Parathyroid adenoma (tissue), 2 donors: ENCODE results near the gene PRICKLE1.

Experiments
- H2AFZ ChIP-seq: fragments of 300-600 bp; sonication (generic); one replicate; pipeline ENCODE4 v1.7.0; 2017; ENCODE audit warnings: antibody characterized with exemption, mild to moderate bottlenecking
- H3K27ac ChIP-seq: fragments of 300-600 bp; sonication (generic); one replicate; pipeline ENCODE4 v1.7.0; 2017
- H3K27me3 ChIP-seq: fragments of 300-600 bp; sonication (generic); one replicate; pipeline ENCODE4 v1.7.0; 2017; ENCODE audit warnings: low read length; ENCODE audit not compliant: control insufficient read depth, insufficient read depth
- H3K36me3 ChIP-seq: fragments of 300-600 bp; sonication (generic); one replicate; pipeline ENCODE4 v1.7.0; 2017; ENCODE audit warnings: low read length; ENCODE audit not compliant: control insufficient read depth, insufficient read depth
- H3K4me1 ChIP-seq: fragments of 300-600 bp; sonication (generic); one replicate; pipeline ENCODE4 v1.7.0; 2017; ENCODE audit warnings: control low read depth
- H3K4me2 ChIP-seq: fragments of 300-600 bp; sonication (generic); one replicate; pipeline ENCODE4 v1.7.0; 2017; ENCODE audit warnings: low read length
- H3K4me3 ChIP-seq: fragments of 300-600 bp; sonication (generic); one replicate; pipeline ENCODE4 v1.7.0; 2017; ENCODE audit warnings: low read depth, low read length
- H3K79me2 ChIP-seq: fragments of 300-600 bp; sonication (generic); one replicate; pipeline ENCODE4 v1.7.0; 2017; ENCODE audit warnings: control low read depth
- H3K9ac ChIP-seq: fragments of 300-600 bp; sonication (generic); one replicate; pipeline ENCODE4 v1.7.0; 2017; ENCODE audit warnings: mild to moderate bottlenecking
- H3K9me3 ChIP-seq: fragments of 300-600 bp; sonication (generic); one replicate; pipeline ENCODE4 v1.7.0; 2017; ENCODE audit warnings: low read length; ENCODE audit not compliant: control insufficient read depth
- CTCF ChIP-seq: fragments of 300-600 bp; sonication (generic); IDR thresholded peaks from one replicate; pipeline ENCODE4 v1.7.0; 2017; ENCODE audit warnings: antibody characterized with exemption, mild to moderate bottlenecking
- donor health status: primary hyperparathyroidism.

PRICKLE1 gene

GRCh38 chr12:42485823-42486222, 103.7 kb downstream of the PRICKLE1 start:
- H3K9me3 ChIP-seq, result no peaks in the 10 kb centered on the region
- no peaks in the 10 kb centered on the region for H3K79me2 ChIP-seq
- no peaks in the 10 kb centered on the region for H3K4me1 ChIP-seq
- no peaks in the 10 kb centered on the region for H3K36me3 ChIP-seq
- no peak overlapping the region for H3K9ac ChIP-seq
- H3K4me3 ChIP-seq, result no peak overlapping the region
- H3K4me2 ChIP-seq, result no peak overlapping the region
- H2AFZ ChIP-seq, result no peak overlapping the region
- no peak for TF ChIP-seq CTCF
- no peak overlapping the region for H3K27ac ChIP-seq
- no peaks in the 10 kb centered on the region for H3K27me3 ChIP-seq

DNA sequence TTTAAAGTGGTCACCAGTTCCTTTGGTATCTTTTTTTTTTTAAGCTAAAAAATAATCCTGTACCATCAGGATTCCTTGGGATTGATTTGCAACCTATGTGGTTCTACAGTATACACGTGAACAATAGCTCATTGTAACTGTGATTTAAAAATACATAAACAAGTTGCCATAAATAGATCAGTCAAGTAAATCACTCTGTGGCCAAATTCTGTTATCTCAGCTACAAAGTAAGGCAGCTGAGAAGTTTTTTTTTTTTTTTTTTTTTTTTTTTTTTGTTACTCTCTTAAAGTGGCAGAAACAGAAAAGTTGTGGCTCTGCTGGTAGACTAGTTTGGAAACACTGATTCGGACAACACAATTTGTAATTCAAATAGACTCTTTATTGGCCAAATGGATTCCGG, 104.5 kb downstream of the PRICKLE1 start:
- no peak overlapping the region for H3K27ac ChIP-seq
- no peak overlapping the region for H3K4me2 ChIP-seq
- no peak for TF ChIP-seq CTCF
- H3K4me1 ChIP-seq, result no peaks in the 10 kb centered on the region
- no peaks in the 10 kb centered on the region for H3K9me3 ChIP-seq
- H3K79me2 ChIP-seq, result no peaks in the 10 kb centered on the region
- no peak overlapping the region for H3K9ac ChIP-seq
- no peak overlapping the region for H2AFZ ChIP-seq
- no peak overlapping the region for H3K4me3 ChIP-seq
- no peaks in the 10 kb centered on the region for H3K27me3 ChIP-seq
- no peaks in the 10 kb centered on the region for H3K36me3 ChIP-seq

DNA sequence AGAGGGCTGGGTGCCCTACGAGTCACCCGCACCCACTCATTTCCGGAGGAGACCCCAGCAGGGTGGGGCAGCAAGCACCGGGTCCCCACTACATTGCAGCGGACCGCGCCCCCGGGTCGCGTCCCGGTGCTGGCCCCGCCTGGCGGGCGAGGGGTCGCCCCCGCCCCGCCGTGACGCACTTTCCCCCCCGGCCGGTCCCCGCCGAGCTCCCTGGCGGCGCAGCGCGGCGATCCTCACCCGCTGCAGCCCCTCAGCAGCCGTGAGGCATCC, 106.1 kb downstream of the PRICKLE1 start:
- TF ChIP-seq CTCF, result no peak
- no peaks in the 10 kb centered on the region for H3K36me3 ChIP-seq
- H3K27ac ChIP-seq, result peak overlapping the region; percentile 24
- H3K4me2 ChIP-seq, result peak overlapping the region; percentile 75
- no peaks in the 10 kb centered on the region for H3K79me2 ChIP-seq
- no peak overlapping the region for H3K9ac ChIP-seq
- H3K4me1 ChIP-seq, result no peaks in the 10 kb centered on the region
- no peaks in the 10 kb centered on the region for H3K27me3 ChIP-seq
- H3K4me3 ChIP-seq, result peak overlapping the region; percentile 41
- H3K9me3 ChIP-seq, result no peaks in the 10 kb centered on the region
- H2AFZ ChIP-seq, result peak overlapping the region; percentile 88

- peak overlapping the region; percentile 88 for H2AFZ ChIP-seq
- H3K9me3 ChIP-seq, result no peaks in the 10 kb centered on the region
- no peaks in the 10 kb centered on the region for H3K36me3 ChIP-seq
- H3K4me1 ChIP-seq, result no peaks in the 10 kb centered on the region
- no peak overlapping the region for H3K9ac ChIP-seq
- peak overlapping the region; percentile 48 for H3K27ac ChIP-seq
- no peaks in the 10 kb centered on the region for H3K79me2 ChIP-seq
- H3K4me3 ChIP-seq, result peak overlapping the region; percentile 41
- peak overlapping the region; percentile 75 for H3K4me2 ChIP-seq
- H3K27me3 ChIP-seq, result no peaks in the 10 kb centered on the region
- TF ChIP-seq CTCF, result peak; percentile 93
Measured at GRCh38 chr12:42482748-42483520, 106.6 kb downstream of the PRICKLE1 start.
